ENCODE results near the gene TUBGCP4.

The TUBGCP4 gene

GRCh38 chr15:43370310-43370974 lies 459 bp upstream of the TUBGCP4 start:
- H3K36me3 ChIP-seq (replicated peaks): peaks cover 15% of the 10 kb centered on the region
- H3K27ac ChIP-seq: no peak overlapping the region

GRCh38 chr15:43376017-43376705 lies 5.3 kb downstream of the TUBGCP4 start:
- peak; percentile 48 for DNase-seq
- H3K27me3 ChIP-seq (replicated peaks): no peaks in the 10 kb centered on the region

More at GRCh38 chr15:43370310-43370974, 459 bp upstream of the TUBGCP4 start:
- no peak for TF ChIP-seq CTCF (IDR thresholded peaks at IDR 0.05; ENCODE audit: low read depth, low read length, missing control alignments)
- DNase-seq: peak; percentile 7
- H3K4me3 ChIP-seq (ENCODE audit: low read depth, low read length): peak overlapping the region; percentile 88
- in situ Hi-C loops (cut with HindIII; ENCODE audit: low pct_ligation_motif_present, low sequenced_read_pairs): no loop called here
- no peaks in the 10 kb centered on the region for H3K27me3 ChIP-seq (replicated peaks)

GRCh38 chr15:43378601-43379000 lies 7.7 kb downstream of the TUBGCP4 start:
- Histone ChIP-seq H3K27ac (no peak overlapping the region), H3K36me3 (replicated peaks) (peaks cover 5% of the 10 kb centered on the region), H3K4me3 (ENCODE audit: low read depth, low read length) (no peak overlapping the region), H3K27me3 (replicated peaks) (no peaks in the 10 kb centered on the region)
- in situ Hi-C loops (cut with HindIII; ENCODE audit: low pct_ligation_motif_present, low sequenced_read_pairs): no loop called here
- TF ChIP-seq CTCF (IDR thresholded peaks at IDR 0.05; ENCODE audit: low read depth, low read length, missing control alignments): no peak
- no peak for DNase-seq

More at GRCh38 chr15:43376017-43376705, 5.3 kb downstream of the TUBGCP4 start:
- in situ Hi-C loops (cut with HindIII; ENCODE audit: low pct_ligation_motif_present, low sequenced_read_pairs): no loop called here
- TF ChIP-seq CTCF (IDR thresholded peaks at IDR 0.05; ENCODE audit: low read depth, low read length, missing control alignments): peak; percentile 86
- H3K4me3 ChIP-seq (ENCODE audit: low read depth, low read length): no peak overlapping the region
- H3K27ac ChIP-seq: no peak overlapping the region
- H3K36me3 ChIP-seq (replicated peaks): no peaks in the 10 kb centered on the region

- TF ChIP-seq CTCF (IDR thresholded peaks at IDR 0.05; ENCODE audit: low read depth, low read length, missing control alignments): no peak
- Histone ChIP-seq H3K27ac (no peak overlapping the region), H3K27me3 (replicated peaks) (no peaks in the 10 kb centered on the region), H3K4me3 (ENCODE audit: low read depth, low read length) (no peak overlapping the region), H3K36me3 (replicated peaks) (peaks cover 14% of the 10 kb centered on the region)
- in situ Hi-C loops (cut with HindIII; ENCODE audit: low pct_ligation_motif_present, low sequenced_read_pairs): no loop called here
- DNase-seq: no peak
These were observed 11.4 kb downstream of the TUBGCP4 start for GRCh38 chr15:43382310-43382709.

- H3K36me3 ChIP-seq (replicated peaks): peaks cover 19% of the 10 kb centered on the region
- no peak for DNase-seq
These were observed 12.2 kb downstream of the TUBGCP4 start for GRCh38 chr15:43383070-43383469.

More at GRCh38 chr15:43383070-43383469, 12.2 kb downstream of the TUBGCP4 start:
- no peaks in the 10 kb centered on the region for H3K27me3 ChIP-seq (replicated peaks)
- H3K27ac ChIP-seq: no peak overlapping the region
- in situ Hi-C loops (cut with HindIII; ENCODE audit: low pct_ligation_motif_present, low sequenced_read_pairs): no loop called here
- no peak overlapping the region for H3K4me3 ChIP-seq (ENCODE audit: low read depth, low read length)
- TF ChIP-seq CTCF (IDR thresholded peaks at IDR 0.05; ENCODE audit: low read depth, low read length, missing control alignments): no peak
